ENCODE results near the gene HKDC1. TPM values are rescaled to one million over a fixed set of nuclear protein-coding genes. Genes with fewer than 3 reads are reported as not detected.

HKDC1 gene
- total and polyA plus RNA-seq, 2 donors (not counting 1 experiment from before 2014, with no cell fraction given): 0.01 TPM; not detected in 1

GRCh38 chr10:69270990-69271389, 50.9 kb downstream of the HKDC1 start:
- Mint-ChIP-seq H3K4me3 (no peak overlapping the region), H3K27me3 (peaks cover 13% of the 10 kb centered on the region), H3K27ac (no peak overlapping the region), H3K4me1 (peaks cover 1% of the 10 kb centered on the region), H3K9me3 (ENCODE audit: insufficient read depth) (no peaks in the 10 kb centered on the region)
- no peak overlapping the region for H3K4me2 ChIP-seq (replicated peaks; ENCODE audit: low read depth, low read length, poor library complexity, severe bottlenecking)
- intact Hi-C loops (cut with micrococcal nuclease): no loop called here
- no peak for ATAC-seq (ENCODE audit: low read depth)
- H3K79me2 ChIP-seq (ENCODE audit: control insufficient read depth, insufficient read depth, low read length): no peaks in the 10 kb centered on the region
- no peaks in the 10 kb centered on the region for H3K36me3 ChIP-seq (replicated peaks in 1 of 2; ENCODE audit: control extremely low read depth in 1 of 2, control insufficient read depth in 1 of 2, extremely low read depth in 1 of 2, insufficient read depth in 2 of 2, low read length in 1 of 2)
- no peak overlapping the region for H2AFZ ChIP-seq (ENCODE audit: insufficient read depth, low read depth, low read length, poor library complexity, severe bottlenecking)
- no CpG with 5 or more reads among the region's 3 CpGs for WGBS (ENCODE audit: insufficient coverage)
- peaks cover 0 to 5% (median 1%) of the 10 kb centered on the region in 4 experiments for H3K27me3 ChIP-seq (replicated peaks in 1 of 4; ENCODE audit: control extremely low read depth in 1 of 4, control insufficient read depth in 3 of 4, insufficient read depth in 4 of 4, low read length in 3 of 4)
- H3K27ac ChIP-seq (ENCODE audit: low read length in 2 of 2): no peak overlapping the region
- no peak for DNase-seq
- ChIA-PET POLR2A (no interaction called here), CTCF (no interaction called here)
- H3K4me1 ChIP-seq (ENCODE audit: control insufficient read depth in 2 of 2, insufficient read depth in 2 of 2, low read length in 2 of 2): no peaks in the 10 kb centered on the region
- H3K9ac ChIP-seq (ENCODE audit: low read length): no peak overlapping the region
- H3K4me3 ChIP-seq (ENCODE audit: control extremely low read depth in 1 of 5, extremely low read depth in 1 of 5, insufficient read depth in 1 of 5, low read depth in 2 of 5, low read length in 4 of 5): no peak overlapping the region
- no peaks in the 10 kb centered on the region for H3K9me3 ChIP-seq (ENCODE audit: control extremely low read depth in 1 of 3, control insufficient read depth in 2 of 3, insufficient read depth in 1 of 3, low read length in 2 of 3)
- TF ChIP-seq CTCF (IDR thresholded peaks at IDR 0.05) (no peak), EZH2 (IDR thresholded peaks at IDR 0.05; ENCODE audit: borderline replicate concordance, insufficient read depth, low read depth, low read length, poor library complexity, severe bottlenecking) (no peak)
- no peaks in the 10 kb centered on the region for H4K20me1 ChIP-seq (ENCODE audit: control insufficient read depth, insufficient read depth, low read length, poor library complexity, severe bottlenecking)

DNA sequence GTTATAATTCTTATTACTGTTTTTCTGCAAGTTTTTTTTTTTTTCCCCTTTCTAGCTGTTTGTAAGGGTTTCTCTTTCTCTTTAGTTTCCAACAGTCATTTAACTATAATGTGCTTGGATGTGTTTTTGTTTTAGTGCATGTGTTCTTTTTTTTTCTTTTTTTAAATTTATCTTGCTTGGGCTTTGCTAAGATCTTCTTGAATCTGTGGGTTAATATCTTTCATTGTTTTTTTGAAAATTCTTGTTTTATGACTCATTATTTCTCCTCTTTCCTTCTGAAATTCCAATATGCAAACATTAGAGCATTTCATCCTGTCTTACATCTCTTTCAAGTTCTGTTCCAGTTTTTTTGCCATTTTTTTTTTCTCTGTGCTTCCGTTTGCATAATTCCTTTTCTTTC, 52.5 kb downstream of the HKDC1 start:
- no peaks in the 10 kb centered on the region for H3K36me3 ChIP-seq (replicated peaks in 1 of 2; ENCODE audit: control extremely low read depth in 1 of 2, control insufficient read depth in 1 of 2, extremely low read depth in 1 of 2, insufficient read depth in 2 of 2, low read length in 1 of 2)
- ChIA-PET POLR2A (no interaction called here), CTCF (no interaction called here)
- ATAC-seq (ENCODE audit: low read depth) (no peak), DNase-seq (no peak)
- no peak overlapping the region for H3K4me2 ChIP-seq (replicated peaks; ENCODE audit: low read depth, low read length, poor library complexity, severe bottlenecking)
- TF ChIP-seq CTCF (IDR thresholded peaks at IDR 0.05) (no peak), EZH2 (IDR thresholded peaks at IDR 0.05; ENCODE audit: borderline replicate concordance, insufficient read depth, low read depth, low read length, poor library complexity, severe bottlenecking) (no peak)
- no peak overlapping the region for H3K9ac ChIP-seq (ENCODE audit: low read length)
- 100% methylated on average over 1 of the region's 1 CpG for WGBS (ENCODE audit: insufficient coverage)
- Mint-ChIP-seq H3K9me3 (ENCODE audit: insufficient read depth) (no peaks in the 10 kb centered on the region), H3K27ac (no peak overlapping the region), H3K27me3 (peaks cover 9% of the 10 kb centered on the region), H3K4me3 (no peak overlapping the region), H3K4me1 (peaks cover 1% of the 10 kb centered on the region)
- no peak overlapping the region for H3K27ac ChIP-seq (ENCODE audit: low read length in 2 of 2)
- no peaks in the 10 kb centered on the region for H4K20me1 ChIP-seq (ENCODE audit: control insufficient read depth, insufficient read depth, low read length, poor library complexity, severe bottlenecking)
- intact Hi-C loops (cut with micrococcal nuclease): no loop called here
- H3K79me2 ChIP-seq (ENCODE audit: control insufficient read depth, insufficient read depth, low read length): no peaks in the 10 kb centered on the region
- no peaks in the 10 kb centered on the region for H3K4me1 ChIP-seq (ENCODE audit: control insufficient read depth in 2 of 2, insufficient read depth in 2 of 2, low read length in 2 of 2)
- H3K9me3 ChIP-seq (ENCODE audit: control extremely low read depth in 1 of 3, control insufficient read depth in 2 of 3, insufficient read depth in 1 of 3, low read length in 2 of 3): no peaks in the 10 kb centered on the region
- H3K27me3 ChIP-seq (replicated peaks in 1 of 4; ENCODE audit: control extremely low read depth in 1 of 4, control insufficient read depth in 3 of 4, insufficient read depth in 4 of 4, low read length in 3 of 4): peaks cover 0 to 5% (median 1%) of the 10 kb centered on the region in 4 experiments
- no peak overlapping the region for H3K4me3 ChIP-seq (ENCODE audit: control extremely low read depth in 1 of 5, extremely low read depth in 1 of 5, insufficient read depth in 1 of 5, low read depth in 2 of 5, low read length in 4 of 5)
- no peak overlapping the region for H2AFZ ChIP-seq (ENCODE audit: insufficient read depth, low read depth, low read length, poor library complexity, severe bottlenecking)
